Trophoblast cell (in vitro differentiated cells and primary cell): Measurements from ENCODE around the gene IER5L.

Experiments
- DNase-seq, 2 donors: peaks; one replicate each; pipeline ENCODE4 v3.0.0-alpha.2; 2016
- H2AFZ ChIP-seq: 2 replicates; pipeline ENCODE4 v1.6.1; 2013; ENCODE audit warnings: low read length, moderate library complexity, mild to moderate bottlenecking; ENCODE audit not compliant: insufficient read depth, poor library complexity
- H2AK5ac ChIP-seq: 2 replicates; pipeline ENCODE4 v1.6.1; 2013; ENCODE audit warnings: mild to moderate bottlenecking, low read length
- H2BK120ac ChIP-seq: 2 replicates; pipeline ENCODE4 v1.6.1; 2013; ENCODE audit warnings: low read length, mild to moderate bottlenecking, moderate library complexity; ENCODE audit not compliant: insufficient read depth, poor library complexity
- H2BK12ac ChIP-seq: 2 replicates; pipeline ENCODE4 v1.6.1; 2013; ENCODE audit warnings: mild to moderate bottlenecking, low read length, moderate library complexity
- H2BK5ac ChIP-seq: 2 replicates; pipeline ENCODE4 v1.6.1; 2013; ENCODE audit warnings: low read length, low read depth, moderate library complexity, mild to moderate bottlenecking; ENCODE audit not compliant: poor library complexity
- H3K14ac ChIP-seq: 2 replicates; pipeline ENCODE4 v1.6.1; 2013; ENCODE audit warnings: mild to moderate bottlenecking, low read length
- H3K18ac ChIP-seq: 2 replicates; pipeline ENCODE4 v1.6.1; 2013; ENCODE audit warnings: mild to moderate bottlenecking, low read length
- H3K23ac ChIP-seq: 2 replicates; pipeline ENCODE4 v1.6.1; 2013; ENCODE audit warnings: low read length
- H3K27ac ChIP-seq: 2 replicates; pipeline ENCODE4 v1.5.1; 2013; ENCODE audit warnings: low read depth, mild to moderate bottlenecking, inconsistent platforms, low read length, moderate library complexity
- H3K27me3 ChIP-seq: 2 replicates; pipeline ENCODE4 v1.6.1; 2013; ENCODE audit warnings: inconsistent platforms, mild to moderate bottlenecking, low read length, moderate library complexity; ENCODE audit not compliant: insufficient read depth
- H3K36me3 ChIP-seq, 2 experiments: 1 replicate in 1 of 2; 2 replicates in 1 of 2; pipeline ENCODE4 v1.6.1; 2013; ENCODE audit warnings: low read length in 2 of 2, mild to moderate bottlenecking in 2 of 2, moderate library complexity in 1 of 2; ENCODE audit not compliant: insufficient read depth in 2 of 2, control insufficient read depth in 1 of 2
- H3K4ac ChIP-seq: 2 replicates; pipeline ENCODE4 v1.6.1; 2013; ENCODE audit warnings: low read depth, mild to moderate bottlenecking, low read length, moderate library complexity
- H3K4me1 ChIP-seq, 2 experiments: 1 replicate in 1 of 2; 2 replicates in 1 of 2; pipeline ENCODE4 v1.6.1; 2013; ENCODE audit warnings: low read length in 2 of 2, mild to moderate bottlenecking in 2 of 2, moderate library complexity in 1 of 2; ENCODE audit not compliant: insufficient read depth in 2 of 2, control insufficient read depth in 1 of 2
- H3K4me2 ChIP-seq: 2 replicates; pipeline ENCODE4 v1.6.1; 2013; ENCODE audit warnings: inconsistent platforms, mild to moderate bottlenecking, low read length, moderate library complexity
- H3K4me3 ChIP-seq: 2 replicates; pipeline ENCODE4 v1.5.1; 2013; ENCODE audit warnings: mild to moderate bottlenecking, low read depth, low read length, inconsistent platforms
- H3K79me1 ChIP-seq: one replicate; pipeline ENCODE4 v1.6.1; 2013; ENCODE audit warnings: low read length
- H3K79me2 ChIP-seq: 2 replicates; pipeline ENCODE4 v1.6.1; 2013; ENCODE audit warnings: low read length, mild to moderate bottlenecking; ENCODE audit not compliant: control insufficient read depth, insufficient read depth, poor library complexity
- H3K9ac ChIP-seq: 2 replicates; pipeline ENCODE4 v1.6.1; 2013; ENCODE audit warnings: mild to moderate bottlenecking, low read length
- H3K9me3 ChIP-seq: 2 replicates; pipeline ENCODE4 v1.6.1; 2013; ENCODE audit warnings: low read depth, mild to moderate bottlenecking, control low read depth, inconsistent platforms, low read length; ENCODE audit not compliant: insufficient read depth
- H4K12ac ChIP-seq: 2 replicates; pipeline ENCODE4 v1.6.1; 2013; ENCODE audit warnings: low read depth, mild to moderate bottlenecking, low read length, moderate library complexity
- H4K8ac ChIP-seq: 2 replicates; pipeline ENCODE4 v1.6.1; 2013; ENCODE audit warnings: low read depth, mild to moderate bottlenecking, low read length, moderate library complexity
- H4K91ac ChIP-seq: one replicate; pipeline ENCODE4 v1.6.1; 2013; ENCODE audit warnings: low read depth, mild to moderate bottlenecking, low read length, moderate library complexity
- WGBS: extraction: QIAGEN DNeasy Blood & Tissue Kit; methylation state at CpG from one replicate; pipeline ENCODE4 v1.1.7; 2013; ENCODE audit warnings: missing lambda C conversion rate; ENCODE audit not compliant: insufficient read length, insufficient coverage; ENCODE audit errors: extremely low coverage; 5-methylcytosine and 5-hydroxymethylcytosine counted together

IER5L gene

GRCh38 chr9:129204840-129205239, 26.8 kb upstream of the IER5L start:
- Histone ChIP-seq H3K27me3 (no peaks in the 10 kb centered on the region), H3K4me3 (no peak overlapping the region), H4K8ac (no peak overlapping the region), H2BK5ac (no peak overlapping the region), H3K36me3 (no peaks in the 10 kb centered on the region), H3K9ac (no peak overlapping the region), H3K18ac (no peak overlapping the region), H3K4ac (no peak overlapping the region), H2BK12ac (no peak overlapping the region), H2AFZ (no peak overlapping the region), H3K79me1 (peaks cover 5% of the 10 kb centered on the region), H3K4me2 (no peak overlapping the region), H3K9me3 (peaks cover 3% of the 10 kb centered on the region), H3K79me2 (no peaks in the 10 kb centered on the region), H2AK5ac (no peak overlapping the region), H2BK120ac (no peak overlapping the region), H4K12ac (no peak overlapping the region), H3K23ac (no peak overlapping the region), H3K14ac (no peak overlapping the region), H3K27ac (no peak overlapping the region), H3K4me1 (peaks cover 14 to 18% of the 10 kb centered on the region in 2 experiments), H4K91ac (no peak overlapping the region)
- DNase-seq = no peak
- no CpG with 5 or more reads among the region's 7 CpGs for WGBS

GRCh38 chr9:129203556-129203909, 25.5 kb upstream of the IER5L start:
- Histone ChIP-seq H2BK5ac (no peak overlapping the region), H4K8ac (peak overlapping the region; percentile 83), H2BK12ac (peak overlapping the region; percentile 81), H3K79me2 (no peaks in the 10 kb centered on the region), H3K79me1 (peaks cover 4% of the 10 kb centered on the region), H3K18ac (peak overlapping the region; percentile 19), H3K9me3 (peaks cover 4% of the 10 kb centered on the region), H3K36me3 (no peaks in the 10 kb centered on the region), H2AK5ac (peak overlapping the region; percentile 81), H3K14ac (no peak overlapping the region), H2AFZ (peak overlapping the region; percentile 2), H3K4me3 (no peak overlapping the region), H4K91ac (peak overlapping the region; percentile 45), H4K12ac (peak overlapping the region; percentile 52), H3K4ac (peak overlapping the region; percentile 32), H3K27me3 (no peaks in the 10 kb centered on the region), H3K27ac (no peak overlapping the region), H3K4me2 (peak overlapping the region; percentile 64), H3K23ac (no peak overlapping the region), H3K9ac (no peak overlapping the region), H3K4me1 (peaks cover 6 to 8% of the 10 kb centered on the region in 2 experiments), H2BK120ac (no peak overlapping the region)
- WGBS = no CpG with 5 or more reads among the region's 11 CpGs
- DNase-seq = no peak

- WGBS = no CpG with 5 or more reads among the region's 57 CpGs
- H3K4ac ChIP-seq = peak overlapping the region; percentile 57
- H3K23ac ChIP-seq = no peak overlapping the region
These were observed 24.8 kb upstream of the IER5L start for GRCh38 chr9:129202613-129203555.

GRCh38 chr9:129201866-129202265, 23.8 kb upstream of the IER5L start:
- H2BK12ac ChIP-seq = no peak overlapping the region
- H3K4me1 ChIP-seq = peaks cover 5 to 7% of the 10 kb centered on the region in 2 experiments
- WGBS = no CpG with 5 or more reads among the region's 9 CpGs
- no peak overlapping the region for H4K8ac ChIP-seq
- no peak overlapping the region for H3K9ac ChIP-seq
- H3K79me1 ChIP-seq = peaks cover 5% of the 10 kb centered on the region
- no peak overlapping the region for H3K18ac ChIP-seq
- H2AK5ac ChIP-seq = no peak overlapping the region
- H3K27ac ChIP-seq = no peak overlapping the region
- H3K27me3 ChIP-seq = no peaks in the 10 kb centered on the region
- H2AFZ ChIP-seq = no peak overlapping the region
- H3K79me2 ChIP-seq = no peaks in the 10 kb centered on the region
- no peak overlapping the region for H3K4me2 ChIP-seq
- no peak overlapping the region for H2BK120ac ChIP-seq
- DNase-seq = no peak
- H3K9me3 ChIP-seq = peaks cover 4% of the 10 kb centered on the region
- H3K4ac ChIP-seq = no peak overlapping the region
- no peak overlapping the region for H4K91ac ChIP-seq
- no peak overlapping the region for H3K23ac ChIP-seq
- no peaks in the 10 kb centered on the region for H3K36me3 ChIP-seq
- H2BK5ac ChIP-seq = no peak overlapping the region
- H3K4me3 ChIP-seq = no peak overlapping the region
- H3K14ac ChIP-seq = no peak overlapping the region
- no peak overlapping the region for H4K12ac ChIP-seq

More at GRCh38 chr9:129202613-129203555, 24.8 kb upstream of the IER5L start:
- peak overlapping the region; percentile 94 for H2BK120ac ChIP-seq
- H3K27ac ChIP-seq = no peak overlapping the region
- H3K9ac ChIP-seq = no peak overlapping the region
- H4K91ac ChIP-seq = peak overlapping the region; percentile 87
- no peaks in the 10 kb centered on the region for H3K79me2 ChIP-seq
- H3K14ac ChIP-seq = peak overlapping the region; percentile 64
- H3K4me1 ChIP-seq = peaks cover 5 to 6% of the 10 kb centered on the region in 2 experiments
- H3K18ac ChIP-seq = peak overlapping the region; percentile 33
- H3K9me3 ChIP-seq = peaks cover 4% of the 10 kb centered on the region
- peak overlapping the region; percentile 84 for H2AFZ ChIP-seq
- H3K4me2 ChIP-seq = peak overlapping the region; percentile 64
- no peaks in the 10 kb centered on the region for H3K27me3 ChIP-seq
- H3K4me3 ChIP-seq = peak overlapping the region; percentile 66
- peaks cover 5% of the 10 kb centered on the region for H3K79me1 ChIP-seq
- H2AK5ac ChIP-seq = peak overlapping the region; percentile 91
- peak overlapping the region; percentile 60 for H4K12ac ChIP-seq
- peak; percentile 47 to 76 for DNase-seq
- H2BK12ac ChIP-seq = peak overlapping the region; percentile 81
- no peaks in the 10 kb centered on the region for H3K36me3 ChIP-seq
- peak overlapping the region; percentile 88 for H2BK5ac ChIP-seq
- peak overlapping the region; percentile 91 for H4K8ac ChIP-seq
